Measurements from ENCODE around the gene PMVK. TPM values are rescaled to one million over a fixed set of nuclear protein-coding genes. Genes with fewer than 3 reads are reported as not detected.

PMVK gene
- polyA plus RNA-seq, 2 donors: 29.4 to 68.9 TPM

GRCh38 chr1:154886281-154887015 is 50.1 kb downstream of the PMVK start:
- no peak overlapping the region for H3K4me3 ChIP-seq (ENCODE audit: low read depth in 1 of 2, low read length in 2 of 2)
- 61 to 68% methylated on average over 5 of the region's 5 CpGs for WGBS, 2 donors
- H3K36me3 ChIP-seq (ENCODE audit: control insufficient read depth in 2 of 2, insufficient read depth in 2 of 2, low read length in 1 of 2): no peaks in the 10 kb centered on the region
- H3K9me3 ChIP-seq (ENCODE audit: control insufficient read depth in 2 of 2, insufficient read depth in 1 of 2, low read depth in 1 of 2, low read length in 1 of 2): no peaks in the 10 kb centered on the region
- H3K27ac ChIP-seq (ENCODE audit: low read depth in 2 of 2, low read length in 1 of 2): no peak overlapping the region
- H3K4me1 ChIP-seq (ENCODE audit: control insufficient read depth in 2 of 2, insufficient read depth in 2 of 2, low read length in 1 of 2): no peaks in the 10 kb centered on the region
- H3K27me3 ChIP-seq (ENCODE audit: control insufficient read depth in 1 of 2, insufficient read depth in 2 of 2, low read length in 2 of 2): no peaks in the 10 kb centered on the region

GRCh38 chr1:154884869-154885701 is 51.4 kb downstream of the PMVK start:
- H3K36me3 ChIP-seq (ENCODE audit: control insufficient read depth in 2 of 2, insufficient read depth in 2 of 2, low read length in 1 of 2): no peaks in the 10 kb centered on the region
- H3K27me3 ChIP-seq (ENCODE audit: control insufficient read depth in 1 of 2, insufficient read depth in 2 of 2, low read length in 2 of 2): no peaks in the 10 kb centered on the region
- WGBS, 2 donors: 57 to 58% methylated on average over 6 of the region's 6 CpGs
- no peaks in the 10 kb centered on the region for H3K4me1 ChIP-seq (ENCODE audit: control insufficient read depth in 2 of 2, insufficient read depth in 2 of 2, low read length in 1 of 2)
- no peak overlapping the region for H3K27ac ChIP-seq (ENCODE audit: low read depth in 2 of 2, low read length in 1 of 2)
- H3K4me3 ChIP-seq (ENCODE audit: low read depth in 1 of 2, low read length in 2 of 2): no peak overlapping the region
- H3K9me3 ChIP-seq (ENCODE audit: control insufficient read depth in 2 of 2, insufficient read depth in 1 of 2, low read depth in 1 of 2, low read length in 1 of 2): no peaks in the 10 kb centered on the region

GRCh38 chr1:154883919-154884868 is 52.3 kb downstream of the PMVK start:
- no peak overlapping the region for H3K27ac ChIP-seq (ENCODE audit: low read depth in 2 of 2, low read length in 1 of 2)
- no peak overlapping the region for H3K4me3 ChIP-seq (ENCODE audit: low read depth in 1 of 2, low read length in 2 of 2)
- H3K27me3 ChIP-seq (ENCODE audit: control insufficient read depth in 1 of 2, insufficient read depth in 2 of 2, low read length in 2 of 2): no peaks in the 10 kb centered on the region
- H3K9me3 ChIP-seq (ENCODE audit: control insufficient read depth in 2 of 2, insufficient read depth in 1 of 2, low read depth in 1 of 2, low read length in 1 of 2): no peaks in the 10 kb centered on the region
- no peaks in the 10 kb centered on the region for H3K4me1 ChIP-seq (ENCODE audit: control insufficient read depth in 2 of 2, insufficient read depth in 2 of 2, low read length in 1 of 2)
- no peaks in the 10 kb centered on the region for H3K36me3 ChIP-seq (ENCODE audit: control insufficient read depth in 2 of 2, insufficient read depth in 2 of 2, low read length in 1 of 2)
- WGBS, 2 donors: 62 to 75% methylated on average over 15 of the region's 15 CpGs

- WGBS, 2 donors: 80 to 82% methylated on average over 10 of the region's 10 CpGs
- no peaks in the 10 kb centered on the region for H3K9me3 ChIP-seq (ENCODE audit: control insufficient read depth in 2 of 2, insufficient read depth in 1 of 2, low read depth in 1 of 2, low read length in 1 of 2)
- H3K4me1 ChIP-seq (ENCODE audit: control insufficient read depth in 2 of 2, insufficient read depth in 2 of 2, low read length in 1 of 2): no peaks in the 10 kb centered on the region
- H3K4me3 ChIP-seq (ENCODE audit: low read depth in 1 of 2, low read length in 2 of 2): no peak overlapping the region
- no peak overlapping the region for H3K27ac ChIP-seq (ENCODE audit: low read depth in 2 of 2, low read length in 1 of 2)
- no peaks in the 10 kb centered on the region for H3K36me3 ChIP-seq (ENCODE audit: control insufficient read depth in 2 of 2, insufficient read depth in 2 of 2, low read length in 1 of 2)
- H3K27me3 ChIP-seq (ENCODE audit: control insufficient read depth in 1 of 2, insufficient read depth in 2 of 2, low read length in 2 of 2): no peaks in the 10 kb centered on the region
Measured at GRCh38 chr1:154881820-154882535, 54.5 kb downstream of the PMVK start.

GRCh38 chr1:154880671-154881070 is 55.8 kb downstream of the PMVK start:
- Histone ChIP-seq H3K4me3 (ENCODE audit: low read depth in 1 of 2, low read length in 2 of 2) (no peak overlapping the region), H3K4me1 (ENCODE audit: control insufficient read depth in 2 of 2, insufficient read depth in 2 of 2, low read length in 1 of 2) (no peaks in the 10 kb centered on the region), H3K27ac (ENCODE audit: low read depth in 2 of 2, low read length in 1 of 2) (no peak overlapping the region), H3K27me3 (ENCODE audit: control insufficient read depth in 1 of 2, insufficient read depth in 2 of 2, low read length in 2 of 2) (no peaks in the 10 kb centered on the region), H3K36me3 (ENCODE audit: control insufficient read depth in 2 of 2, insufficient read depth in 2 of 2, low read length in 1 of 2) (no peaks in the 10 kb centered on the region), H3K9me3 (ENCODE audit: control insufficient read depth in 2 of 2, insufficient read depth in 1 of 2, low read depth in 1 of 2, low read length in 1 of 2) (no peaks in the 10 kb centered on the region)
- WGBS, 2 donors: 64 to 65% methylated on average over 5 of the region's 5 CpGs

GRCh38 chr1:154879038-154879421 is 57.5 kb downstream of the PMVK start:
- no peaks in the 10 kb centered on the region for H3K4me1 ChIP-seq (ENCODE audit: control insufficient read depth in 2 of 2, insufficient read depth in 2 of 2, low read length in 1 of 2)
- H3K4me3 ChIP-seq (ENCODE audit: low read depth in 1 of 2, low read length in 2 of 2): no peak overlapping the region
- H3K27ac ChIP-seq (ENCODE audit: low read depth in 2 of 2, low read length in 1 of 2): no peak overlapping the region
- no peaks in the 10 kb centered on the region for H3K9me3 ChIP-seq (ENCODE audit: control insufficient read depth in 2 of 2, insufficient read depth in 1 of 2, low read depth in 1 of 2, low read length in 1 of 2)
- 78% methylated on average over 16 of the region's 16 CpGs for WGBS, 2 donors
- H3K36me3 ChIP-seq (ENCODE audit: control insufficient read depth in 2 of 2, insufficient read depth in 2 of 2, low read length in 1 of 2): no peaks in the 10 kb centered on the region
- no peaks in the 10 kb centered on the region for H3K27me3 ChIP-seq (ENCODE audit: control insufficient read depth in 1 of 2, insufficient read depth in 2 of 2, low read length in 2 of 2)

- Histone ChIP-seq H3K27ac (ENCODE audit: low read depth in 2 of 2, low read length in 1 of 2) (no peak overlapping the region), H3K4me1 (ENCODE audit: control insufficient read depth in 2 of 2, insufficient read depth in 2 of 2, low read length in 1 of 2) (no peaks in the 10 kb centered on the region), H3K27me3 (ENCODE audit: control insufficient read depth in 1 of 2, insufficient read depth in 2 of 2, low read length in 2 of 2) (no peaks in the 10 kb centered on the region), H3K36me3 (ENCODE audit: control insufficient read depth in 2 of 2, insufficient read depth in 2 of 2, low read length in 1 of 2) (no peaks in the 10 kb centered on the region), H3K9me3 (ENCODE audit: control insufficient read depth in 2 of 2, insufficient read depth in 1 of 2, low read depth in 1 of 2, low read length in 1 of 2) (no peaks in the 10 kb centered on the region), H3K4me3 (ENCODE audit: low read depth in 1 of 2, low read length in 2 of 2) (no peak overlapping the region)
- 24 to 27% methylated on average over 20 of the region's 20 CpGs for WGBS, 2 donors
Measured at GRCh38 chr1:154878371-154879037, 58.0 kb downstream of the PMVK start.

- H3K27ac ChIP-seq (ENCODE audit: low read depth in 2 of 2, low read length in 1 of 2): no peak overlapping the region
- H3K4me3 ChIP-seq (ENCODE audit: low read depth in 1 of 2, low read length in 2 of 2): no peak overlapping the region
- H3K4me1 ChIP-seq (ENCODE audit: control insufficient read depth in 2 of 2, insufficient read depth in 2 of 2, low read length in 1 of 2): no peaks in the 10 kb centered on the region
- no peaks in the 10 kb centered on the region for H3K27me3 ChIP-seq (ENCODE audit: control insufficient read depth in 1 of 2, insufficient read depth in 2 of 2, low read length in 2 of 2)
- no peaks in the 10 kb centered on the region for H3K9me3 ChIP-seq (ENCODE audit: control insufficient read depth in 2 of 2, insufficient read depth in 1 of 2, low read depth in 1 of 2, low read length in 1 of 2)
- H3K36me3 ChIP-seq (ENCODE audit: control insufficient read depth in 2 of 2, insufficient read depth in 2 of 2, low read length in 1 of 2): no peaks in the 10 kb centered on the region
- WGBS, 2 donors: 59 to 68% methylated on average over 17 of the region's 17 CpGs
Measured at GRCh38 chr1:154877370-154877974, 59.0 kb downstream of the PMVK start.

Data from esophagus (tissue), 2 donors.